DND-41 (cell line): ENCODE results near the gene GABBR1.
"Not testable (repeated sequence)": the region's sequence is repeated elsewhere in the genome, so short reads cannot be mapped to it uniquely, and the experiment has no call there.

Experiments used
- ATAC-seq: fragments of 200-7000 bp; cut with Tn5 transposase; 3 replicates; pipeline ENCODE4 v1.9.1; 2021; ENCODE audit warnings: low read depth; ENCODE audit not compliant: insufficient read depth
- DNase-seq: peaks from one replicate; pipeline ENCODE4 v3.0.0-alpha.2; 2020
- H2AFZ ChIP-seq: 2 replicates; pipeline ENCODE4 v1.6.0; 2012; ENCODE audit warnings: low read depth, low read length
- H3K27ac ChIP-seq: 2 replicates; pipeline ENCODE4 v1.5.1; 2012; ENCODE audit warnings: low read length, inconsistent platforms
- H3K27me3 ChIP-seq: fragments of 200-600 bp; sonication (generic); 2 replicates; pipeline ENCODE4 v1.6.0; 2012; ENCODE audit warnings: low read length, mild to moderate bottlenecking, inconsistent platforms; ENCODE audit not compliant: insufficient read depth, poor library complexity
- H3K36me3 ChIP-seq: 2 replicates; pipeline ENCODE4 v1.5.1; 2012; ENCODE audit warnings: low read length, inconsistent platforms; ENCODE audit not compliant: insufficient read depth
- H3K4me1 ChIP-seq: 2 replicates; pipeline ENCODE4 v1.5.1; 2012; ENCODE audit warnings: mild to moderate bottlenecking, low read length; ENCODE audit not compliant: insufficient read depth
- H3K4me2 ChIP-seq: 2 replicates; pipeline ENCODE4 v1.6.0; 2012; ENCODE audit warnings: mild to moderate bottlenecking, moderate library complexity, low read length, inconsistent platforms; ENCODE audit not compliant: insufficient read depth
- H3K4me3 ChIP-seq, 2 experiments: fragments of 200-600 bp in 1 of 2; shearing (Covaris generic) in 1 of 2; 2 replicates each; pipeline ENCODE4 v1.5.1; 2012 to 2016; ENCODE audit warnings: inconsistent platforms in 2 of 2, low read length in 2 of 2, mild to moderate bottlenecking in 2 of 2, low read depth in 1 of 2, moderate library complexity in 1 of 2
- H3K79me2 ChIP-seq: 2 replicates; pipeline ENCODE4 v1.6.0; 2012; ENCODE audit warnings: low read length, inconsistent platforms; ENCODE audit not compliant: insufficient read depth
- H3K9ac ChIP-seq: 2 replicates; pipeline ENCODE4 v1.6.0; 2012; ENCODE audit warnings: low read depth, mild to moderate bottlenecking, inconsistent platforms, low read length, moderate library complexity
- H3K9me3 ChIP-seq: 2 replicates; pipeline ENCODE4 v1.5.1; 2012; ENCODE audit warnings: low read length, moderate library complexity, mild to moderate bottlenecking, inconsistent platforms; ENCODE audit not compliant: insufficient read depth, severe bottlenecking
- H4K20me1 ChIP-seq: 2 replicates; pipeline ENCODE4 v1.6.0; 2012; ENCODE audit warnings: low read length; ENCODE audit not compliant: insufficient read depth
- EZH2 ChIP-seq: IDR thresholded peaks from 3 replicates; pipeline ENCODE4 v1.6.1; 2012; ENCODE audit warnings: borderline replicate concordance, low read depth, mild to moderate bottlenecking, moderate library complexity, low read length, inconsistent platforms; ENCODE audit not compliant: severe bottlenecking
- TF ChIP-seq, protein P1 (sequence below): IDR thresholded peaks from 2 replicates; pipeline ENCODE4 v1.5.1; 2012; ENCODE audit warnings: borderline replicate concordance, low read length, moderate library complexity, mild to moderate bottlenecking; ENCODE audit not compliant: poor library complexity, severe bottlenecking; ENCODE audit errors: extremely low read depth

Gene GABBR1

GRCh38 chr6:29663300-29664042 is 30.5 kb upstream of the GABBR1 start:
- H3K27me3 ChIP-seq = no peaks in the 10 kb centered on the region
- no peak overlapping the region for H3K9ac ChIP-seq
- no peak overlapping the region for H3K27ac ChIP-seq
- DNase-seq (no peak), ATAC-seq (no peak)
- no peak for TF ChIP-seq EZH2
- TF ChIP-seq, protein P1, sequence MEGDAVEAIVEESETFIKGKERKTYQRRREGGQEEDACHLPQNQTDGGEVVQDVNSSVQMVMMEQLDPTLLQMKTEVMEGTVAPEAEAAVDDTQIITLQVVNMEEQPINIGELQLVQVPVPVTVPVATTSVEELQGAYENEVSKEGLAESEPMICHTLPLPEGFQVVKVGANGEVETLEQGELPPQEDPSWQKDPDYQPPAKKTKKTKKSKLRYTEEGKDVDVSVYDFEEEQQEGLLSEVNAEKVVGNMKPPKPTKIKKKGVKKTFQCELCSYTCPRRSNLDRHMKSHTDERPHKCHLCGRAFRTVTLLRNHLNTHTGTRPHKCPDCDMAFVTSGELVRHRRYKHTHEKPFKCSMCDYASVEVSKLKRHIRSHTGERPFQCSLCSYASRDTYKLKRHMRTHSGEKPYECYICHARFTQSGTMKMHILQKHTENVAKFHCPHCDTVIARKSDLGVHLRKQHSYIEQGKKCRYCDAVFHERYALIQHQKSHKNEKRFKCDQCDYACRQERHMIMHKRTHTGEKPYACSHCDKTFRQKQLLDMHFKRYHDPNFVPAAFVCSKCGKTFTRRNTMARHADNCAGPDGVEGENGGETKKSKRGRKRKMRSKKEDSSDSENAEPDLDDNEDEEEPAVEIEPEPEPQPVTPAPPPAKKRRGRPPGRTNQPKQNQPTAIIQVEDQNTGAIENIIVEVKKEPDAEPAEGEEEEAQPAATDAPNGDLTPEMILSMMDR = no peak
- no peaks in the 10 kb centered on the region for H4K20me1 ChIP-seq
- no peaks in the 10 kb centered on the region for H3K36me3 ChIP-seq
- no peak overlapping the region for H3K4me2 ChIP-seq
- no peak overlapping the region for H2AFZ ChIP-seq
- H3K4me1 ChIP-seq = no peaks in the 10 kb centered on the region
- no peak overlapping the region for H3K4me3 ChIP-seq
- H3K79me2 ChIP-seq = no peaks in the 10 kb centered on the region
- no peaks in the 10 kb centered on the region for H3K9me3 ChIP-seq

DNA sequence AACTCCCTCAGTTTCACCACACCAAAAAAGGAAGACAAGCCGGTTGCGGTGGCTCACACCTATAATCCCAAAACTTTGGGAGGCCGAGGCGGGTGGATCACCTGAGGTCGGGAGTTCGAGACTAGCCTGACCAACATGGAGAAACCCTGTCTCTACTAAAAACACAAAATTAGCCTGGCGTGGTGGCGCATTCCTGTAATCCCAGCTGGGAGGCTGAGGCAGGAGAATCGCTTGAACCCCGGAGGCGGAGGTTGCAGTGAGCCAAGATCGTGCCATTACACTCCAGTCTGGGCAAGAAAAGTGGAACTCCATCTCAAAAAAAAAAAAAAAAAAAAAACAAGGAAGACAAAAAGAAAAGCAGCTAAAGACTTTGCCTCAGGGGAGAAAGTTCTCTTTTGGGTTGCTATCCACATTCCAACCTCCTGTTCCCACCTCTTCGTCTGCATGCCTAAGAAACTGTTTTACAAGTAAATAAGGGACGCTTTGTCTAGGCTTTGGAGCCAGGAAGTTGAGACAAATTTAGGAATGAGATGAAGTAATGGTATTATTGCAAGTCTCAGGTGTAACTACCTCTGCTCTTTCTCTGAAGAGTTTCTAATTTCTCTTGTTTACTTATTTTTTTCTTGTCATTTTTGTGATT is 28.6 kb upstream of the GABBR1 start:
- H3K9ac ChIP-seq, H3K79me2 ChIP-seq, ATAC-seq, H2AFZ ChIP-seq, H3K36me3 ChIP-seq, H3K4me3 ChIP-seq, DNase-seq, H3K9me3 ChIP-seq, H4K20me1 ChIP-seq, H3K4me1 ChIP-seq, H3K27me3 ChIP-seq, H3K4me2 ChIP-seq, H3K27ac ChIP-seq: not testable (repeated sequence)

- H3K27ac ChIP-seq = no peak overlapping the region
- H3K4me1 ChIP-seq = no peaks in the 10 kb centered on the region
- no peak for TF ChIP-seq EZH2
- TF ChIP-seq, protein P1 = no peak
- no peak overlapping the region for H2AFZ ChIP-seq
- no peaks in the 10 kb centered on the region; the same call in 1 of the 2 replicates for H4K20me1 ChIP-seq
- H3K79me2 ChIP-seq = no peaks in the 10 kb centered on the region
- no peaks in the 10 kb centered on the region for H3K9me3 ChIP-seq
- H3K36me3 ChIP-seq = no peaks in the 10 kb centered on the region
- no peak overlapping the region for H3K9ac ChIP-seq
- no peak for ATAC-seq
- H3K27me3 ChIP-seq = peaks cover 10% of the 10 kb centered on the region
- no peak overlapping the region for H3K4me2 ChIP-seq
- H3K4me3 ChIP-seq = no peak overlapping the region
- DNase-seq = no peak
These were observed 28.1 kb upstream of the GABBR1 start for GRCh38 chr6:29661071-29661470.

GRCh38 chr6:29656798-29657197 is 23.8 kb upstream of the GABBR1 start, which contains the start of gene MOG:
Gene MOG, plus strand, starts transcription at chr6:29657092. Its CDS starts 118 bp downstream, at chr6:29657210.
- H3K4me3 ChIP-seq = no peak within 1 kb of the TSS
- no peaks in the 10 kb centered on the region for H3K79me2 ChIP-seq
- H3K27ac ChIP-seq = no peak within 1 kb of the TSS
- H3K9ac ChIP-seq = no peak within 1 kb of the TSS
- H3K4me2 ChIP-seq = no peak within 1 kb of the TSS
- DNase-seq = no peak
- H3K27me3 ChIP-seq = peaks cover 10% of the 10 kb centered on the region
- H3K36me3 ChIP-seq = no peaks in the 10 kb centered on the region
- no peaks in the 10 kb centered on the region; the same call in 1 of the 2 replicates for H4K20me1 ChIP-seq
- H3K4me1 ChIP-seq = no peaks in the 10 kb centered on the region
- H2AFZ ChIP-seq = no peak within 1 kb of the TSS
- no peaks in the 10 kb centered on the region for H3K9me3 ChIP-seq
- TF ChIP-seq, protein P1 = no peak
- no peak for TF ChIP-seq EZH2
- ATAC-seq = no peak
